Prostate gland (tissue), 2 donors: ENCODE measurements around the gene IPMK. TPM values are rescaled to one million over a fixed set of nuclear protein-coding genes. Genes with fewer than 3 reads are reported as not detected.
A peak's percentile ranks its signal among the peaks of the same experiment; 100 is the strongest.

Experiments
- DNase-seq: peaks from one replicate; pipeline ENCODE4 v3.0.0-alpha.2; 2019; ENCODE audit warnings: low spot score
- H3K27ac ChIP-seq, 2 donors: fragments of 200-600 bp; sonication (generic); 2 replicates each; pipeline ENCODE4 v1.5.1; 2017 to 2019
- H3K27me3 ChIP-seq: fragments of 200-600 bp; sonication (generic); replicated peaks from 2 replicates; pipeline ENCODE4 v1.5.1; 2019; ENCODE audit not compliant: insufficient read depth
- H3K36me3 ChIP-seq, 2 donors: fragments of 200-600 bp; sonication (generic); 1 replicate in 1 of 2; 2 replicates in 1 of 2; pipeline versions ENCODE4 v1.5.1 to v1.8.1; 2017 to 2019
- H3K4me1 ChIP-seq: fragments of 200-600 bp; sonication (generic); replicated peaks from 2 replicates; pipeline ENCODE4 v1.5.1; 2019
- H3K4me3 ChIP-seq, 2 donors: fragments of 200-600 bp; sonication (generic); 2 replicates each; pipeline ENCODE4 v1.5.1; 2017 to 2019
- H3K9me3 ChIP-seq: fragments of 200-600 bp; sonication (generic); 2 replicates; pipeline ENCODE4 v1.5.1; 2017
- CTCF ChIP-seq, 4 experiments: fragments of 200-600 bp in 2 of 4; fragments of 450-650 bp in 2 of 4; sonication (generic) in 2 of 4; IDR thresholded peaks; 1 replicate in 3 of 4; 2 replicates in 1 of 4; pipeline ENCODE4 v1.5.1; 2016 to 2019; ENCODE audit warnings: antibody characterized with exemption in 4 of 4, mild to moderate bottlenecking in 2 of 4, moderate library complexity in 2 of 4
- POLR2A ChIP-seq: fragments of 450-650 bp; IDR thresholded peaks from one replicate; pipeline ENCODE4 v1.6.1; 2016; ENCODE audit warnings: antibody characterized with exemption, mild to moderate bottlenecking
- POLR2AphosphoS5 ChIP-seq: sonication (generic); formaldehyde crosslinking; IDR thresholded peaks from one replicate; pipeline ENCODE4 v1.6.1; 2017; ENCODE audit warnings: antibody characterized with exemption
- WGBS: methylation state at CpG from one replicate; pipeline ENCODE4 v1.1.5; 2018; 5-methylcytosine and 5-hydroxymethylcytosine counted together
- intact Hi-C: fragments of 100-400 bp; cut with DNase I; formaldehyde crosslinking; loops from one replicate; pipeline ENCODE4 v1.14.2; 2022
- total RNA-seq, 2 donors: library from RNA; depleted of rRNA; stranded (reverse); fragments of >200 nt; gene quantifications; one replicate each; pipeline ENCODE4 v1.1.0, GENCODE V29; 2016

The IPMK gene
- total RNA-seq, 2 donors from 2014 or later, result 2.6 to 5.5 TPM

GRCh38 chr10:58291538-58292174, 24.0 kb upstream of the IPMK start:
- H3K4me3 ChIP-seq, result no peak overlapping the region
- H3K4me1 ChIP-seq, result no peaks in the 10 kb centered on the region
- H3K36me3 ChIP-seq, result no peaks in the 10 kb centered on the region
- H3K9me3 ChIP-seq, result no peaks in the 10 kb centered on the region
- no peak overlapping the region for H3K27ac ChIP-seq
- 70% methylated on average over 5 of the region's 5 CpGs for WGBS
- TF ChIP-seq POLR2AphosphoS5, result no peak
- peak; percentile 46 to 71 (median 66) for TF ChIP-seq CTCF (IDR thresholded peaks at IDR 0.05)
- intact Hi-C loops, result loop anchor here (1.0 kb wide), 1 partner anchor 114 kb away; no protein-coding TSS in a partner anchor
- H3K27me3 ChIP-seq, result no peaks in the 10 kb centered on the region
- DNase-seq, result peak; percentile 19

GRCh38 chr10:58282615-58283014, 14.9 kb upstream of the IPMK start:
- intact Hi-C loops, result no loop called here
- Histone ChIP-seq H3K9me3 (no peaks in the 10 kb centered on the region), H3K4me1 (no peaks in the 10 kb centered on the region), H3K27ac (no peak overlapping the region), H3K36me3 (no peaks in the 10 kb centered on the region), H3K27me3 (no peaks in the 10 kb centered on the region), H3K4me3 (no peak overlapping the region)
- 73% methylated on average over 3 of the region's 3 CpGs for WGBS
- DNase-seq, result no peak
- TF ChIP-seq CTCF (IDR thresholded peaks at IDR 0.05) (no peak), POLR2AphosphoS5 (no peak), POLR2A (no peak)

GRCh38 chr10:58281092-58281752, 13.5 kb upstream of the IPMK start:
- WGBS, result 54% methylated on average over 2 of the region's 2 CpGs
- no peaks in the 10 kb centered on the region for H3K9me3 ChIP-seq
- no peaks in the 10 kb centered on the region for H3K36me3 ChIP-seq
- H3K27ac ChIP-seq, result no peak overlapping the region
- TF ChIP-seq POLR2AphosphoS5, result no peak
- no peak for TF ChIP-seq CTCF (IDR thresholded peaks at IDR 0.05)
- TF ChIP-seq POLR2A, result no peak
- intact Hi-C loops, result no loop called here
- DNase-seq, result no peak
- H3K27me3 ChIP-seq, result no peaks in the 10 kb centered on the region
- no peak overlapping the region for H3K4me3 ChIP-seq
- H3K4me1 ChIP-seq, result no peaks in the 10 kb centered on the region

- no peak overlapping the region for H3K27ac ChIP-seq
- intact Hi-C loops, result no loop called here
Observed at GRCh38 chr10:58280477-58280876, 12.8 kb upstream of the IPMK start.

More at GRCh38 chr10:58280477-58280876, 12.8 kb upstream of the IPMK start:
- Histone ChIP-seq H3K27me3 (no peaks in the 10 kb centered on the region), H3K36me3 (no peaks in the 10 kb centered on the region), H3K4me3 (no peak overlapping the region), H3K4me1 (no peaks in the 10 kb centered on the region), H3K9me3 (no peaks in the 10 kb centered on the region)
- no peak for DNase-seq
- WGBS, result 89% methylated on average over 3 of the region's 3 CpGs
- TF ChIP-seq CTCF (IDR thresholded peaks at IDR 0.05) (no peak), POLR2A (no peak), POLR2AphosphoS5 (no peak)
